IPS-NIHi7 (cell line): ENCODE results near the gene KCNT1.

ENCODE experiments used
- DNase-seq: peaks from one replicate; pipeline ENCODE4 v3.0.0; 2012; ENCODE audit warnings: mixed read lengths; ENCODE audit errors: extremely low spot score

The KCNT1 gene

DNA sequence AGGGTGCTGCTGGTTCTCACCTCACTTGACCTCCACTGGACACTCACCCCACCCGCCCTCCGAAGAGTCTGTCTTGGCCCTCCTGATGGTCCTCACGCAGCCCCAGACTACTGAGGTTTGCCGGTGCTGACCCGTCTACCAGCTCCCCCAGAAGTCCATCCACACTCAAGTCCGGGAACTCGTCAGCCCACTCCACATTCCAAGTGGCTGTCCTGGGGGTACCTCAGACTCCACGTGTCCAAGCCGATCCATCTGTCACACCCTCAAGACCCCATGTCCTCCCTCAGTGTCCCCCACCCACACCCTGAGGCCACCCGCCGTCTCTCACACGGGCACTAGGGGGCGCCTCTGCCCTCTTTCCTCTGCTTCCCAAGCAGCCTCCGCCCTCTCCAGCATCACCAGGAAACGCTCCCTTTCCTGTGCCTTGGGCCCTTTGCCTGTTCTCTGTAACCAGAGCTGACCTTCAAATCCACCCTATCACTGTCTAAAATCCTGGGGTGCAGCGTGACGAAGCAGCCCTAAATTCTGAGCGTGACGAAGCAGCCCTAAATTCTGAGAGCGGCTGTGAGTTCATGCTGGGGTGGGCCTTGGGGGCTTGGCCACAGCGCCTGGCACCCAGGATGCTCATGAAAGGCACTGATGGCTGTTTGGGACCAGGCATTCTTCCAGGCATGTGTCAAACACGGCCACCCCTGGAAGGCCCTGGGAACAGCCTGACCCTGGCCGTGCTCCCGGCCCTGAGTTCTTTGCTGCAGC, 95.7 kb downstream of the KCNT1 start:
- DNase-seq = peak; percentile 93

DNA sequence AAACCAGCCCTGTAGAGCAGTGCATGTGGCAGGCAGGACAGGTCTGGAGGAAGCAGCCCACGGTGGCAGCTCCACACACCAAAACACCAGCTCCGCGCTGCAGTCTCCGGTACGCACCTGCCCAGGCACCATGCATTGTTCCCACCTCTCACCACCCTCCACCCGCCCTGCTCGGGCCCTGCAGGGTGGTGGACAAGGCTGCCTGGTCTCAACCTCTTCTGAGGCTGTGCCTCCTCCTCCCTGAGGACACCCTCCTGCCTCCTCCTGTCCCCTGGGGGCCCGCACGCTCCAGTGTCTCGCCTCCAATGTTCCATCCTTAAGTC, 96.2 kb downstream of the KCNT1 start:
- DNase-seq = no peak

DNA sequence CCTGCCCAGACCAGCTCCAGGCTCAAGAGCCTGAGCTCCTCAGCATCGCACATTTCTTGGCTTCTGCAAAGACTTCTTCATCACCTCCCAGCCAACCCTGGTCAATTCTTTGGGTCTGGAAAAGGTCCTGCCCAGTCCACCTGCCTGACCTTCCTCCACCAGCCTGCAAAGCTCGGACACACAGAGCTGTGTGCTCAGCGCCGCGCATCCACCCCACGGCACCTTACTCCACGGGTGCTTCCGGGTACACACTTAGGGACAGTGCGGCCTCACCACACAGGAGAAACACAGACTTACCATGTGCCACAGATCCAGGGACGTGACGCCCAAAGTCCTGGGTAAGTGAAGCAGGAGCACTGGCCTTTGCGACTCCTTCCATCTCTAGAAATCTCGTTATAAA, 97.3 kb downstream of the KCNT1 start:
- no peak for DNase-seq

DNA sequence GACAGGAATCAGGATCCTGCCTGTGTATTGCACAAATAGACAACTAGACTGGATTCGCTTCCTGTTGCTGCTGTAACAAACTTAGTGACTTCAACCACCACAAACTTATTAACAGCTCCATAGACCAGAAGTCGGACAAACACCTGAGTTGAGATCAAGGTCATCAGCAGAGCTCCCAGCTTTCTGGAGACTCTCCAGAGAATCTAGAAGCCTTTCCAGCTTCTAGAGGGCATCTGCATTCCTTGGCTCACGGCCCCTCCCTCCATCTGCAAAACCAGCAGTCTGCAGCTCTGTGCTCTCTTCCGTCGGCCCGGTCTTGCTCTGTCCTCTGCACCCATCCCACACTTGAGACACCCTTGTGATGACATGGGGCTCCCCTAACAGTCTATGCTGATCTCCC, 99.1 kb downstream of the KCNT1 start:
- DNase-seq = no peak

DNA sequence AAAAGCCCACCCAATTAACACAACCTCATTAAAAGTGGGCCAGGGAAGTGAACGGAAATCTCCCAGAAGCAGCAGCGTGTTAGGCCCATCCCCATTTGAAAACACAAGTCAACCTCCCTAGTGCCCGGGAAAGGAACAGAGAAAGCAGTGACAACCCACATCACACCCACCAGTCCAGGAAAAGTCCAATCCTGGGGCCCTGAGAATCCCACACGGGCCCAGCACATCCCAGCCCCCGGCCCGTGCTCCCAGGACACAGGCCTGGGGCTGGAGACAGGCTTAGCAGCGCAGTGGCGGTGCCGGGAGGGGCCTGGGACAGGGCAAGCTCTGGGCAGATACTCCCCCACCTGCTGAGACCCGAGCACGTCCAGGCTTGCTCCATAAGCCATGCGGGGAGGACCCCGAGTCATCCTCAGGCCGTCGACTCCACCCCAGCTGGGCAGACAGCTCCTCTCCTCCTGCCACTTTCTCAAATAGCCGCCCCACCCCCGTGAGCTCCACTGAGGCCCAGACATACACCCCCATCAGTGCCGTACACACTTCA, 101.0 kb downstream of the KCNT1 start:
- DNase-seq = no peak

DNA sequence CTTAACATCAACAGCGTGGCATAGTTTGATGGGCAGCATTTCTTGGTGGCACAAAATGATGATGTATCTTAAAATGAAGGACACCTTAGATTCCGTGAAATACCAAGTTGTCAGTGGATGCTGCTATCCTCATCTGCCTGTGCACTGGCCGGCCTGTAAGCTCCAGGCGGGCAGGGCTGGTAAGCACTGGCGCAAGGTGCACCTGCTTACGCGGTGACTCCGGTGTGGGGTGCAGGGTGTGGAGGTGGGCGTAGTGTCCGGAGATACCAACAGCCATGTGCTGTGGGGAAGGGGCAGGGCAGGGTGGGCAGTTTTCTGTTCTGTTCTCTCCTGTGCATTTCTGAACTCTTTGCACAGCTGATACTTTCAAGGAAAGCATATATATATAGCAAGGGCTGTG, 101.5 kb downstream of the KCNT1 start:
- DNase-seq = no peak

DNA sequence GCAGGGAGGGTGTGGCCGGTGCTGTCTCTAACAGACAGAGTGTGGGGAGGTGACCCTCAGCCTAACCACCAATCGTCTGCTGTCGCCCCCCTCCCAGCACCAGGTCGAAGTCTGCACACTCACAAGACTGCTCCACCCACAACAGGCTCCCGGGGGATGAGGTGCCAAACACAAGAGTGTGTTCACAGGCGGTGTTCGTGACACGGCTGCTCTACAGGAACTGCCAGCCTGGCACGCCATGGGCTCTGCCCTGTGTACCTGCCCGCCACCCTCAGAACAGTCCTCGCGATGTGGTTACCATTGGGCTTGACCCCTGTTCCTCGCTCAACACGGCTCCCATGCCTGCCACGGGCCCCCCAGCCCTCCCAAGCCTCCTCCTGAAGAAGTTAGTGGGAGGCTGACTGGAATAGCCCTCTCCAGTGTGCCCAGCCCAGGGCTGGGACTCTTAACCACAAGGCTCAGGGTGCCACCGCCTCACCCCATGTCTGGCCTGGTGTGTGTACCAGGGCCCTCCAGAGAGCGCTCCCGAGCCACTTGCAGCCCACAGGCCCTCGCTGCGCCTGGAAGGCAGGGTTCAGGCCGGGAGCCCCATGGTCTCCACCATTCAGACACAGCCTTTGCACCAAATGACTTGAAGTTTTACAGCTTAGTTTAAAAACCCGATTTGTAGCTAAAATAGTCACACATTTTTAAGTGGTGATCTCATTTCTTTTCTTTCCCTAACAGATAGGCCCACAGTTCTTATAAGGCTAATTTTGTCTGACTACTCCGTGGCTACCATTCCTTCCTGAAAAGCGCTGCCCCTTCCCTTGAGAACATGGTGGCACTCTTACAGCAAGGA, 102.8 kb downstream of the KCNT1 start:
- DNase-seq = peak; percentile 67

DNA sequence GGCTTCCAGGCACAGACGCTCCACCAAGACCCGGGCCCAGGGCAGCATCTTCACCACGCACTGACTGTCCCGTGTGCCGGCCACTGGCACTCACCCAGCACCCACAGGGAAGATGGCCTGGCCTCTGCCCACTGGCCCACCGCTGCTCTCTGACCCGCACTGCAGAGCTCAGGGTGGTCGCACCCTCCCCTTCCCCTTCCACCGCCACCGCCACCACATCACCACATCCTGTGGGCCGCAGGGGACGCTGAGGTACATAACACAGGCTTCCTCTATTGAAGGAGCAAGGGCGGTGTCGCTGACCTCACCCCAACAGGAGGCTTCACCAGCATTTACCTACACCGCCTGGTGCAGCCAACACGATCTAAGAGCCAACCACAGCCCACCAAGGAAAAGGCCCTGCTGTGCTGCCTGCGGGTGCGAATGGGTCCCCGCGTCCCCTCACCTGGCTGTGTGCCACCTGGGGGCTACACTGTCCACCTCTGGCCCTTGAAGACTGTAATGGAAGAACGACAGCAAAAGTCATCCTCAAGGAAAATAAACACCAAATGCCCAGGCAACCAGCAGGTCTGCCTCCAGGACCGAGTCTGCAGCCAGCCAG, 103.5 kb downstream of the KCNT1 start:
- DNase-seq = no peak

DNA sequence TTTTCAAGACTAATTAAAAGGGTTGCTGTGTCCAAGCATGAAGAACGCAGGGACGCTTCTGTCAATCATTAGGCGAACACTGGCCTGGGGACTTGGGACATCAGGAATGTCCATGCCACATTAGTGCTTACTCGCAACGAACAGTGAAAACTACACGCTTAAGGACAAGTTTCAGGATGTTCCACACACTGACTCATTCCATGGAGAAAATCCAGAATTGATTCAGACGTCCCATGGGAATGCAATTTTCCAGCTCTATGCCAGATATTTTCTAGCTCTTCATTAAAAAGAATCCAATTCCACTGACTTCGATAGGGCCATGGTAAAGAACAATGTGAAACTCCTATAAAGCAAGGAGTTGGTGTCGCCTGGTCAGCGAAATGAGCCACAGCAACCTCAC, 107.2 kb downstream of the KCNT1 start:
- DNase-seq = no peak

DNA sequence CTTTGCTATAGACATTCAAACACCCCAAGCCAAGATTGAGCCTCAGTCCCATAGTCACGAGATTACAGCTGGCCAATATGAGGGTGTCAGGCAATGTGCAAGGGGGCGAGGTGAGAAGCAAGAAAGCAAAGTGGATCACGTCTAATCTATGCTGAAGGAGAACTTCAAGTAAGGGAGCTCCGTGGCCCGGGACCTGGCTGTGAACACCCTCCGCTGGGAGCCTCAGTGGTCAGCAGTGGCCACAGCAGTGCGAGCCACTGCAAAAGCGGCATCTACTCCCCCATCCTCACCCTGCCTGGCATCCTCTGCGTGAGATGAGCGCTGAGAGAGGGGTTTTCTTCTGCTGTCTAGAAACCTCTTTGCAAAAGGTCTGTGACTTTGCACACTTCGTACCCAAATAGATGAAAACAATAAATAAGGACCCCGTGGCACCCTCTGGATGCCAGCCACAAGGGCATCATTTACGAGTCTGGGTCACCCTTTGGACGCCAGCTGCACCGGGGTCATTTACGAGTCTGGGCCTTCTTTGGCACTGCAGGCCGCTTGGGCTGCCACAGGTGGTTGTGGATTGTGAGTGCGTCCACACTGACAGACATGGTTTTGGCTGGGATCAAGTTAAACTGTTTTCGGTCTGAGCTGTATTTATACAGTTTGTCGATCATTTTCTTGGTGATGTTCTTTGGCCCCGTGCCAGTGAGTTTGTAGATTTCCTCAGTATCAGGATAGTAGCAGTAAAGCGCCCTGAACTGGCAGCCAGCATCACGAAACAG, 109.0 kb downstream of the KCNT1 start:
- no peak for DNase-seq

DNA sequence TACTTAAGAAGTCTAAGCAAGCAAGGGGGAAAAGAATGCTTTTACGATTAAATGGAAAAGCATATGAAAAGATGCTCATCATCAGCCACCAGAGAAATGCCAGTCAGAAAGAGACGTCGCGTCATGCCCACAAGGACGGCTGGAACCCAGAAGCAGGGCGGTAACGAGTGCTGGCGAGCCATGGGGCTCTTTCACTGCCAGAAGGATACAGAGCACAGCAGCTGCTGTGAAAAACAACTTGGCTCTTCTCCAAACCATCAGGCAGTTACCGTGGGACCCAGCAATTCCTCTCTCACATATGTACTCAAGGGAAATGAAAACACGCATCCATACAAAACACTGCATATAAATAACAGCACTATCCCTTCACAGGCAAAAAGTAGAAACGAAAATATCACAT, 109.8 kb downstream of the KCNT1 start:
- DNase-seq = no peak

DNA sequence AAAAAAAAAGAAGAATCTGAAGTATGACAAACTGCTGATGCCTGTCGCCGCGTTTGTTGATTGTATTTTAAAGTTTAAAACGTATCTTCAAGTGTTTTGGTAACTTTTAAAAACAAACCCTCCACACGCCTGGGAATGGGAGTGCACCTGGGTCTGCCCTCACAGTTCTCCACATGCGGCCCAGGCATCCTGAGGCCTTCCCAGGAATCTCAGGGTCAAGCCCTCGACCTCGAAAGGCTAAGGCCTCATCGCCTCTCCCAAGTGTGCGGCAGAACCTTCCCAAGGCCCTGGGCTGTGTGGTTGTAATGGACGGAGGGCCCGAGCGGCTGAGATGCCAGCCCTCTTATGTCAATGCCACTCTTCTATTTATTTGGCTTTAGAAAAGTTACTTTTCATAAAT, 111.0 kb downstream of the KCNT1 start:
- DNase-seq = no peak

DNA sequence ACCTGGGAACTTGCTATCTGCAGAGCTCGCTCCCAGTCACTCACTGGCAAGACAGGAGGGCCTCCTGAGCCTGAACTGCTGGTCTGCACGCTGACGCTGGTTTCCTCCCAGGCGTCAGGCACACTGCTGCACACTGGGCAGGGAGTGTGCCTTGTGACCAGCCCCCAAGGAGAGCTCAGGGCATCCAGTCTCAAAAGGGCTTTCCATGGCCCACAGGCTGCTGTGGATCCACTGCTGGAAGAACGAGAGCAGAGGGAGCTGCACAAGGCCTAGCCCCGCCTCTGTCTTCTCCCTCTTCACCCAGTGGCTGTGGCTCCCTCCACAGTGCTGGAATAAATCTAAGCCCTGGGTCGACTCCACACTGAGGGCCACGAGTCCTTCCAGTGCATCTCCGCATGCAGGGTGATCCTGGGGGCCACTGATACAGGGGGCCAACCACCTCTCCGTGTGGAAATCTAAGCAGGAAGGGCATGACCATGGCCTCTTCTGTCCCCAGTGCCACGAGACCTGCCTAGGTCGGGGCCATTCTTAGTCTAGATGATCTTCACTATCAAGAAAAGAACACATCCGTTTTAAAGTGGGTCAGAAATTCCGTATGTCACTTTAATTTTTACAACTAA, 111.8 kb downstream of the KCNT1 start:
- DNase-seq = no peak

DNA sequence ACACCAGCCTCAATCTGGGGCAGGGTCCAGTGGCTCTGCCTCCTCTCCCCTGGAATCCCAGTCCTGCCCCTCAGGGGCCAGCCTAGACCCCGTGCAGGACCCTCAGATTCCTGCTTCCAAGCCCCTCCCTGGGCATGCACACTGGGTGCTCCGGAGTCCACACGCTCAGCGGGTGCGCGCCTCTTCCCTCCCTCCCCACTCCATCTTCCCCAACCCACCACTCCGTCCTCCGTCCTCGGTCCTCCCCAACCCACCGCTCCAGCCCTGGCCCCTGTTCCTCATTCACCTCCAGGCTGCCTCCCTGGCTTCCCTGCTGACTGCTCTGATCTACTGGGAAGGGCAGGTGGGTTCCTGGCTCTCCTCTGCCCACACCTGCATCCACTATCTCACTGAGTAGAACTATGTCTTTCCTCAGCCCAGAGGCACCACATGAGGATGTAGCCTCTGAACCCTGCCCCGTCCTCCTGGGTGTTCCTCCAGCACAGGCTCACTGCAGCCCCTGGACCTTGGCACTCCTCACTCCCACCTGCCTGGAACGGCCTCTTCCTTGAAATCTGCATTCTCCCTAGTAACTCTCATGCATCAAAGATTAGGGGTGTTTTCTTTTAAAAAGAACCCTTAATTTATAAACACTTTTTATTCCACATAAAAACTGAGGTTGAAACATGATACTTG, 112.6 kb downstream of the KCNT1 start:
- DNase-seq = no peak

DNA sequence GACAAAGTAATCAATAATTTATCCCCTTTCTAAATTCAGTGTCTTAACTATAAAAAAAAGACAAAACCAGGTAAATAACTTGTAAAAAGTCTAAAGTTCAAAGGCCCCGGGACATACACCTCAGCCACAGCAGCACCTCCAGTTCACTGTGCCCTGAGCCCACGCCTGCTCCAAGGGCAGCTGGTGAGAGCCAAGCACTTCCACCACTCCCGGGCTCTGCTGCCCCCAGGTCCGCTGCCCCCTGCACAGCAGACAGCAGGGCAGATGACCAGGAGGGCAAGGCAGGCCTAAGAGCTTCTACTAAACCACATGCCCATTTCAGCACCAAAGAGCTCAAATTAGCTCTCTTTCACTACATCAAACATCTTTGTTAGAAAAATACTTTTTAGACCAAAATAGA, 113.4 kb downstream of the KCNT1 start:
- no peak for DNase-seq

DNA sequence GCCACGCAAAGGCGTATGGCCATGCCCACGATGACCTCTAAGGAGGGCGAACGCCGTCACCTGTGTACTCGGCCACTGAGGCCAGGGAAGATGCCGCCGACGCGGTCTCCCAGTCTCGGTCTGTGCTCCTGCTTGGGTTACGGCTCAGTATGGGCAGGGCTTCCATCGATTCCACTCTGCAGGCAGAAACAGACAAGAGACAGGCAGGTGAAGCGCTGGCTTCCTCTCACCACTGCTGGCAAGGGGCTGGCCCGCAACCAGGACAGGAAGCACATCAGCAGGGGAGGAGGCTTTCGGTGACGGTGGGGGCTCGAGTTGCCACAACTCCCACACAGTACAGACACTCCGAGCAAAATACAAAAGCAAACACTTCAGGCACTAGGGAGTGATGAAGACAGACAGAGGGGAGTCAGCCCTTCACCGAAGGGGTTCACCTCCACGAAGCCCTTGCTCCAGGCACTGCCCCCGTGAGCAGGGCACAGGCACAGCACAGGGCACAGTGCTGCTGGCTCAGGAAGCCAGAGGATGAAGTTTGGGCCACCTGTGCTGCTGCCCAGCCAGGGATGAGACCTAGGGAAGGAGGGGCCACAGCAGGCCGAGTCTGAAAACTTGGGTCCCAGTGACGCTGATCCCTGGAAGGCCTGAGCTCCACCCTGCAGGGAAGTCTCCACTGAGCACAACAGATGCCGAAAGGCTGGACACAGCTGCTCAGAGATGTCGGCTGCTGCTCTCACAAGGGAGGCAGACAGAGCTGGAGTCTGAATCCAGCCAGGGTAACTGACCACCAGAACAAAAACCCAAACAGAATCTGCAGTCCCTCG, 114.1 kb downstream of the KCNT1 start:
- DNase-seq = no peak

DNA sequence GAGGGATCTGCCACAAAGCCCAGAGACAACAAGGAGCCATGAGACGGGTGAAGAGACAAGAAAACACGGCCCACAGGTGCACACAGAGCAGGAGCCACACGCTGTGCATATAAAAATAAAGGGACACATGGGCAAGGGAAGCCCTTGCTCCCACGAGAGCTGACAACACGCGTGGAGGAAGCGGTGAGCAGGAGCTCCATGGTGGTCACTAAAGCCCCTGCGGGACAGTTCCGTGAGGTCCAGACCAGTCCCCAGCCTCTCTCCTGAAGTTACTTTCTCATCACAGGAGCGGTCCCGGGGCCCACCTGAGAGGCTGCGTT, 114.6 kb downstream of the KCNT1 start:
- DNase-seq = no peak

DNA sequence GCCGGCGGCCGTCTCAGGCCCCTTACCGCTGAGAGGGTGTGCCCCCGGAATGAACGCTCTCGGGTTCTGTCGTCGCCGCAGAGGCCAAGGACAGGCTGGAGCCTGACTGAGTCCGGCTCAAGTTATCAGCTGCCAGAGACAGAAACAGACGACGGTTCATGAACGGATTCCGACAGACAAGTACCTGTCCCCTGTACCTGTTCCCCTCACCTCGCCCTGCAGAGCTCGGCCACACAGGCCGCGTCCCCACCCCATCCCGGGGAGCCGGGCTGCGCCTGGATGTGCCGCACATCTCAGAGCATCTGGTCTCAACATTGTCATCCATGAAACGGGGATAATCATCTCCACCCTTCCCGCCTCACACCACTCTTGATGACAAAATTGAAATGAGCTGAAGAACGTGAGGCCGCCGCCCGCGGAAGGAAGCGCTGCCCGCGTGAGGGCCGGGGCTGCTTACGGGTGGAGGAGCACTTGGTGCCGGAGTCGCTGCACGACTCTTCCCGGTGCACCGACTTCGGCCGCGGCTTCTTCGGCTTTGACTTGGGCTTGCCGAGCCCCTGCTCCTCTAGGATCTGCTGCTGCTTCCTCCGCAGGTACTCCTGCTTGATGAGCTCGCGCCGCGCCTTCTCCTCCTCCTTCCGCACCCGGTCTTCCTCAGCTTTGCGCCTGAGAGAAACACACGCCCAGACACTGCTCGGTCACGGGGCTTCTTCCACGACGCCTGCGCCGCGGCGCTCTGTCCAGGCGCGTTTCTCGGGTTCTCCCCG, 116.1 kb downstream of the KCNT1 start:
- no peak for DNase-seq

DNA sequence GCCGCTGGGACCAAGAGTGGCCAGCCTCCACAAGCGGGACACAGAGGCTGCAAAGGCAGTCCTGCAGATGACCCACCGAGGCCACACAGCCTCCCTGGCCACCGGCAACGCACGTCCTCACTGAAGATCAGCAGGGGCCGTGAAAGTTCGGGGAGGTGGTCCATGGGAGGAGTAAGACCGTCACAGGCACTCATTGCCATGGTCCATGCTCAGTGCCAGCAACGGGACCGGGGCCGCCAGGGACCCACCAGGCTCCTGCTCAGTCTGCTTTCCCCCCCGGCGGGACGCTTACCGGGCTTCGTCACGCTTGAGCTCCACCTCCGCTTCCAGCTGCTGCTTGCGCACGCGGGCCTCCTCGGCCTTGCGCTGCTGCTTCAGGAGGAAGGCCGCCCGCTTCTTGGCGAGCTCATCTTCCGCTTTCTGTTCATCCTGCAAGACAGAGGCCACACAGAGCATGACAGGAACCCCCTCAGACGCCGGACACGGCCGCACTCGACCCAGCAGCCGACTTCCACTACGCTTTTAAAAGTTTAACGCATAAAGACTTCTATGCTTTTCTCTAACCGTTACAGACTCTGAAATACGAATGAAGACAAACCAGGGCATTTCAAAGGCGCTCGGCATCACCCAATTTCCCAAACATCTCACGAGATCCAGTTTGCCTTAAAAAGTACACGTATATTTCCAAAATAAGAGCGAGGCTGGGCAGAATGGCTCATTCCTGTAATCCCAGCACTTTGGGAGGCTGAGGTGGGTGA, 116.9 kb downstream of the KCNT1 start:
- no peak for DNase-seq
